GM11168 (cell line): ENCODE results near the gene RFTN1.

Experiments
- in situ Hi-C: fragments of 300-500 bp; cut with MboI; formaldehyde crosslinking; loops from one replicate; pipeline ENCODE4 v1.12.0; 2022; ENCODE audit warnings: low sequenced_read_pairs; ENCODE audit not compliant: unreplicated experiment

RFTN1 gene

DNA sequence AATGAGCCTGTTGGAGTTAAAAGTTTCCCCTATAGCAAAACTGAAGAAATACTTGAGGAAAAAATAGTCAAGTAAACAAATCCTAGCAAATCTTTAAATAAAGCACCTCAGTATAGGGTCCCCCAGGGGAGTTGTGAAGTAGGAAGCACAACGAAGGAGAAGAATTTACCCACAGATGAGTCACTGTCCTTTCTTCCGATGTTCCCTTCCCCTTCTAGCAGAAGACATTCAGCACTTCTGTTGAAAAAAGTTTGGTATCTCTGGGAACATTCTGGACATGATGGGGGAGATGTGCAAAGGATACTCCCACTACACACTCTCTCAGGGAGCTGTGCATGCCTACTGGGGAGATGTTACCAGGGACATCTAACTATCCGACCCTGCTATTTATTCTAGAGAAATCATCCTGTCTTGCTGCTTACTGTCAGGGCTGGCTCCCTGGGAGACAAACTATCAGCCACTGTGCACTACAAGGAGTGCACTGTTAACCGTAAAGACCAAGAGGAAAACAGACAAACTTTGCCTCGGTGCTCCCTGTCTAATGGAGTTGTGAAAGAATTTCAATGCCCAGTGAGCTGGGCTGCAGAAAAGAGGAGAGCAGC is 93.8 kb downstream of the RFTN1 start:
- in situ Hi-C loops, result no loop called here

DNA sequence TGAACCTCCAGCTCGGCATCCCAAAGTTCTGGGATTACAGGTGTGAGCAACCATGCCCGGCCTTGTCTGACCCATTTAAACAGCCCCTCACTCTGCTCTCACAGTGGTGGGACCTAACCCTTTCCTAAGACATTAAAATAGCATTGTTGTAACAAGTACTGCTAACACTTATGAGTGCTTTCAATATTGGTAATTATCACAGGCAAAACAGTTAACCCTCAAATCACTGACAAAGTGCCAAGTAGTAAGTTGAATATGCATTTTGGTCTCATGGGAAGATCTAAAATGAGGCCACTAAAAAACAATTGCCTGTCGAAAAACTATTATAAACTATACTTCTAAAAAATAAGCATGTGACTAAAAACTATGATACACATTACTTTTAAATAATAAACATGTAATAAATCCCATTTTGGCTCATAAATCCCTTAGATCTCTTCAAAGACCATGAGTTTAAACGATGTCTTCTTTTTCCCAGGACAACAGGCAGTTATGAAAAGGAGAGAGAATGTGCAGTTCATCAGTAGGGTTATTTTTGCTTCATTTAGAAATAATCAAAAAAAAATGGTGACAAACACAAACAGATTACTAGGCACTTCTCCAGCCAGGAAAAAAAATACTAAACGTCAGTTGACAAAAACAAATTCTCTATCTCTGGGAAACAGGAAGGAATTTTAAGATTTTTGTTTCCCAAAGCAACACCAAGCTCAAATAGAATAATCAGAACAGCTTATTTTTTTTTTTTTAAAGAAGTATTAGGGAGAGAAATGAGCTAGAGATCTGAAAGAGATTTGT is 95.4 kb downstream of the RFTN1 start:
- in situ Hi-C loops, result no loop called here

DNA sequence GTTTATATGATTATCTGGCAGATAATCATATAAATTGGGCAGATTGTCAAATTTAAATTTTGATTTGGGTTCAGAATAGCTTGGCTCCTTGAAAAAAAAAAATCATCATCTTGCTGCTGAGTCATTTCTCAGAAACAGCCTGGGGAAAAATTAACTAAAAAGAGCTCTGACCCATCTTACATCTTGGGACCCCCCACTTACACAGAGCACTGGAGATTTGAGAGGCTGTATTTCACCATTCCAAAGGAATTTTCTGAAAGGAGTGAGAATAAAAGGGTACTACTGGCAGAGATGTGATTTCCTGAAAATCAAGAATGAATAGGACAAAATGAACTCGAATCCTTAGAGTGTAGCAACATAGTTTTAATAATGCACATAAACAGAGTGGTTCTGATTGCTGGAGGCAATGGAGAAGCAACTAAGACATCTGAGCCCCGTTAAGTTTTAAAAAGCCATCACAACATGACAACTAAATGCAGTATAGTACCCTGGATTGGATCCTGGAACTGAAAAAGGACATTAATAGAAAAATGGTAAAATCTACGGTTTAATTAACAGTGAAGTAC is 97.5 kb downstream of the RFTN1 start:
- in situ Hi-C loops, result no loop called here

DNA sequence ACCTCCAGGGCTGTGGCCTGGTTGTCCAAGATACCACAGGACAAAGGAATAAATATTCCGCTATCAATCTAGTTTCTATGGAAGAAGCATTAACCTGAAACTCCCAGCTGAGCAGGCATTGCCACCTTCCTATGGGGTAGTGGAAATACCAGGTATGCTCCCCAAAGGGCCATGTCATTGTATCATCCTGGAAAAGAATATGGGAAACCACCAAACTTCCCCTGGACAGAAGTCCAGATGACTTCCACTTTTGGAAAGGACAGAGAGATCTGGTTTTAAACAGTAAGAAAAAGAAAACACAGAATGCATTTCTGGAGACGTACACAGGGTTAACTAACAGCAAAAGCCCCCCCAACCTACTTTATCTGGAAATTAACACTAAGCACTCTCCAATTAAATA is 100.2 kb downstream of the RFTN1 start:
- in situ Hi-C loops, result no loop called here

DNA sequence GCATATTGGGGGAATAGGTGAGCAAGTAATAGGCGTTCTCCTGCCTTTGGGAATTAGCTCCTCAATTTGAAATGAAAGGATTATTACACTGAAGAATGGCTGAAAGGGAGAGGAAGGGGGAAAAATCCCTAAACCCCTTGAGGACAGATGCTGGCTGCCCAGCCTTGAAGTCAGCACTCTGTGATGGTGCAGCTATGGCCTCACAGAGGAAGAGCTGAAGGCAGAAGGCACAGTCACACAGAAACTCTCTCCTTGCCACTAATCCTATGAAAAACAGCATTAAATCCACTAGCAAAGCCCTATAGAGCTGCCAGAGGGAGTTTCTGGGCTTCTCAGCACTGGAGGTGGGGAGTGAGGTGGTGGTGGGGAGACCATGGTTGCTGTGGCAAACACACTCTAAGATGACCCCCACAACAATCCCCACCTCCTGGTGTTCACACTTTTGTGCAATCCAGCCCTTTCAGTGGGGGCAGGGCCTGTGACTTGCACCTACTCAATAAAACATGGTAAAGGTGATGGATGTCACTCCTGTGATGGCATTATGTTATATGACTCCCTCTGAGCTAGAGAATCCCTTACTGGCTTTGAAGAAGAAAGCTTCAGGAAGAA is 101.2 kb downstream of the RFTN1 start:
- in situ Hi-C loops, result no loop called here

DNA sequence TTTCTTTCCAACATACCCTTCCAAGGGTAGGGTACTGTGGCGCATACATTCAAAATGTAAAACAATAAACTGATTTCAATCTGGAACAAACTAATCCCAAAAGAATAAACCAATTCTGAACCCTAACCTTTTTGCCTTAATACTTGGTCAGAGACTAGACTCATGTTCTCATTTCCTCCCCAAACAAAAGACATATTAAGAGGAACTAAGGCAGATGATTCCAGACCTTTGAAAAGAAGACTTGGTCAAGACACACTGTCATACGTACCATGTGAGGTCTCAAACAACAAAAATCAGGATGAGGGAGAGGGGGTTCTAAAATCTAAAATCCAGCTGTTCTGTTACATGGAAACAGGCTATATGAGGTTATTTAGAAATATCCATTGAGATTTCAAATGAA is 102.1 kb downstream of the RFTN1 start:
- in situ Hi-C loops, result no loop called here

DNA sequence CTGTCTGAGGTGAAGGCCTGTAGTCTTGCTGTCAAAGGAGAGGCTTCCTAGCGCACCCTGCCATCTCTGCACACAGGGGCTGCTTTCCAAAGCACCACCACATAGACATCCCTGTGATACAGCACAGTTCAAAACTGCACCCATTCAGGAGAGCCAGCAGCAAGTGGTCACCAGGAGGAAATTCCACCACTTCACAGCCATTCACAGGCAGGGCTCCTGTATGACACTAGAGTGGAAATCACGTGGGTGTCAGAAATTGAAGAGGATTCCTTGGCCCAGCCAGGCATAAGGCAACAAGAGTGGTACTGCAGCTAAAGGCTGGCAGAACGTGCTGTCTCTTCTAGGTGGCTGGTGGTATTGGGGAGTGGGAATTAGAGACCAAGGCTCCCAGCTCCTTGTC is 102.8 kb downstream of the RFTN1 start:
- in situ Hi-C loops, result no loop called here

DNA sequence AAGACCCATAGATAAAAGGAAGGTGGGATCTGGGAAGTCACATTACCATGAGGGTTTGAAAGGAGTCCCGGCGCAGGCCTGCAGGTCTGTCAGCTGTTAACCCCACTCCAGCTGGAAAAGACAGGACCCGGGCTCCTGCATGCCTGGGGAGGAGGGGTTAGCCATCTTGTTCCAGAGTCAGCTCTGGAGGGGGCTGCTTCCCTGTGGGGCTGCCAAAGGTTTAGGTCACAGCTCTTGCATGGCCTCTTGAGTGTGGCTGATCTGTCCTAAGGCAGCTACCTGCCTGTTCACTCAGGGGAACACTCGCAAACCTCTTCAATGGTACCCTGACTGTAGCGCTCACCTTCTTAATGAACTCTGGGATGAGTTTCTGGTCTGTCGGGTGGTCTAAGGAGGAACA is 104.5 kb downstream of the RFTN1 start:
- in situ Hi-C loops, result no loop called here

DNA sequence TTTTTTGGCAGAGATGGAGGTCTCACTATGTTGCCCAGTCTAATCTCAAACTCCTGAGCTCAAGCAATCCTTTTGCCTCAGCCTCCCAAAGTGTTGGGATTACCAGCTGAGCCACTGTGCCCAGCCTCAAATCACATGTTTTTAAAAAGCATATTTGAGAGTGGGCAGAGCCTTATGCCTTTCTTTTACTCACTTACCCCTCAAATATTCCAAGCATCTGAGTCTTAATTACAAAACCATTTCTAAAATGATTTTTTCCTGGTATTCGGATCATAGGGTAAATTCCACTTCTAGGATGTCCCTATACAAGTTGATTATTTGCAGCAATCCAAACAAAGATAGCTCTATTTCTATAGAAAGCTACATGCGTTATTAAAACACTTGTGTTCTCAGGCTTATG is 106.1 kb downstream of the RFTN1 start:
- in situ Hi-C loops, result no loop called here

DNA sequence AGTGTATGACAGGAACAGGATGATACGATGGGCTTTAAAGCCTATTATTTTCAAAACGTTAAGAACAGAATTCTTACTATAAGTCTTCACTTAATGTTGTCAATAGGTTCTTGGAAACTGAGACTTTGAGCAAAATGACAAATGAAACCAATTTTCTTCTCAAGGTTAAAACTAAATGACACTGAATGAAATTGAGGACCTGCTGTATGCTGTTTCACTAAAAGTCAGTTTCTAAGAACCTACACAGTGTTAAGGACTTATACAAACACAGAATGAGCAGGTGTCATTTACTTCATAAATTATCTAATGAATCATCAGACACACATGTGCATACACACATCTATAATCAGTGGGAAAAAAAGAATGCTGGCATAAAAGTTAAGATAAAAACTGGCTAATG is 106.9 kb downstream of the RFTN1 start:
- in situ Hi-C loops, result no loop called here

DNA sequence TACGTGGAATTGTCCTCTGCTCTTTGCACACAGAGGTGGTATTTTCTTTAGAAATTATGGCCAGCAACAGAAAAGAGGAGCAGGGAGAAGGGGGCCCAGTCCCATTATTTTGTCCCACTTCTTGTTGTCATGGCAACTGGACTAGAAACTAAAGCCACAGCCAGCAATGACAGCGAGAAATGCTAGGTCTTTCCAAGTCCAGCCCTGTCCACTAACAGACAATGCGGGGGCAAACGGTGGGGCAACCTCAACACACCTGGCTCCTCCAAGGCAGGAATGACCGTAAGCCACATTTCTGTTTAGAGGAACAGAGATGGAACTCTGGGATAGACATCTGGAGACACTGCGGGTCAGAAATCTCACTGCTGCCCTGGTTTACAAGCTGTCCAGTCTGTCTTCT is 107.3 kb downstream of the RFTN1 start:
- in situ Hi-C loops, result no loop called here

DNA sequence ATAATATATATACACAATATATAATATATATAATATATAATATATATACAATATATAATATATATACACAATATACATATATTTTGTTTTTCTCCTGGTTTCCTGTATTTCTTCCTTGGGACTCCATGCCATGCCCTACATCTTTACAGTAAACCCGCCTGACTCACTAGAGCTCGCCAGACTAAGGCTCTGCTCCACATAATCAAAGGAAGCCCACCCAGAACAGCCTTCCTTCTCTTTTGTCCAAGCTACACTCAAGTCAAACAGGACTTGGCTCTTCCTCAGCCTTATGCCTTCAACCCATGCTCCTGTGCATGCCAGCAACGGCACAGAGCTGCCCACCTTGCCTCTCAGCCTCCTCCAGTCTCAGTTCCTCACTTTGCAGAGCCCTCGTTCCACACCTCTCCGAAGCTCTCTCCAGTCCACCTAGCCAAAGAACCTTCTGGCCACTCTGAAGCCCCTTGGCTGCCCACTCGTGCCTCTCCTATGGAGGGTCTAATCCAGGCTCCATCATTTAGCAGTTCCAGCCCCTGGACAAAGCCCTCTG is 109.1 kb downstream of the RFTN1 start:
- in situ Hi-C loops, result no loop called here

DNA sequence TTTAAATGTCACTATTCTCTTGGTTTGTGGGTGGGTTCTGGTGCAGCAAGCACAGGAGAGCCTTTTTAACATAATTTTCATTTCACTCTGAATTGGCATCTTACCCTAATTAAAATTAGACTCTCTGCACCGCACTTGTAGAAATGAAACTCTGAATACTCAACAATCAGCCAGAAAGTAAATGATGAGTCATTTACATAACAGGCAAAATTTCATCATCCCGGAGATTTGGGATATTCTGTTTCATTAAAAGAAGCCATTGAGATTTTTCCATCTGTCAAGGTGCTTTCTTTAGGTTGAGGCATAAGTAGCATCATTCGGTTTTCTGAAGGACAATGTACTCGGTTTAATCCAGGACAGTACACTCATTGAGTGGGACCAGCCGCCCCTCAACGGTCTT is 111.0 kb downstream of the RFTN1 start:
- in situ Hi-C loops, result no loop called here

DNA sequence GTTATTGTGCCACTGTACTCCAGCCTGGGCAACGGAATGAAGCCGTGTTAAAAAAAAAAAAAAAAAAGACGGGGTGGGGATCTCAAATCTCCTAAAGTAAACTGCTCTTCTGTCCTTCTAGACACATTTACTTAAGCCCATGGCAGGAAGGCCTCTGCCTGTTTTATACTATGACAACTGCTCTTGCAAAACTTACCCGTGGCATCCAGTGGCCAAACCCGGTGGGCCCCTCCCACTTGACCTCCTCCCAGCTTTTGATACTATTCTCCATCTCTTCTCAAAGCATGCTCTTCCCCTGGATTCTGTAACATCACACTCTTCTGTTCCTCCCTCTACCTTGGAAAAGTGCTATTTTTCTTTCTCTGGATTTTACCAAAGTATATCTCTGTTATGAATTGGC is 112.2 kb downstream of the RFTN1 start:
- in situ Hi-C loops, result no loop called here

DNA sequence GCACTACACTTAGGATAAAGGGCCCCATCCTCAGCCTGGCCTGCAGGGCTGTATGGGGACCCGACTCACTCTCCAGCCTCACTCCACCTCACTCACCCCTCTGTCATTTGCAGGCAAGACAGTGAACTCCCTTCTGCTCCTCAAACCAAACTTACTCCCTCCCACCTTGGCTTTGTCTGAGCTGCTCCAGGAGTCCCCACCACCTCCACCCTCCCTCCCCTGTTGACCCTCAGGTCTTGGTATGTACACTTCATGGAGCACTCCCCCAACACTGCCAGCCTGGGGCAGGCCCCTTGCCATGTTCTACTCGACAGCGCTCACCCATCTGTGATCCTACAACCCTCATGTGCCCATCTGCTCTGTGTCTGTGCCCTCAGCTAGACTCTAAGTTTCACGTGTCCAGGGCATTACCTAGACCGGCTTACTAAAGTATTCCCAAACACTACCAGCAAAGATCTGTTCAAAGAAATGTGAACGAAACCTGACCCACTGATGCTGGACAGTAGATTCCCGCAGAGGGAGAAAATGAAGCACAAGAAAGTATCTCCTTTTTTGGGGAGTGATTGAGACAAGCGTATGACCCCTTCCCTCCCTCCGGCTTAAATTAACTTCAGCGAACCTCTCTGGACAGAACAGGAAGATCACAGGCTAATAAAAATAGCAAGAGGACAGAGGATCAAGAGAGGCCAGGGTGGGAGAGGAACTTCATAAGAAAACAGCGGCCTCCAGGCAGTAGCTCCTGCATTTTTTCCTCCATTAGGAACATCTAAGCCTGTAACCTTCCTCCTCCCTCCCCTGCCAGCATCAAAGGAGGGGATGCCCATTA is 113.2 kb downstream of the RFTN1 start:
- in situ Hi-C loops, result no loop called here

DNA sequence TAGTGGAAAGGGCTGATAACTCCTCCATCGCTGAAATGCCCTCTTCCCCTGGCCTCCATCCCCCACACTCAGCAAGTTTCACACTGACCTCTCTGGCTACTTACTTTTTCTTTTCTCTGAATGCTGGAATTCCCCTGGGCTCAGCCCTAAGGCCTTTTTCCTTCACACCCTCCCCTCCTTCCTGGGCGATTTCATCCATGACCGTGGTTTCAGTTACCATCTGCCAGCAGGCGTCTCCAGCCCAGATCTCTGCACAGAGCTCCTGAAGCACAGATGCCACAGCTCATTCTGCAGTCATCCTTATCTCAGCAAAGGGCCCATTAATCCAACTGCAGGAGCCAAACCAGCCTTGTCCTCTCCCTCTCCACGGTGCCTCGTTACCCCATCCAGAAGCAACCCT is 114.0 kb downstream of the RFTN1 start:
- in situ Hi-C loops, result no loop called here

DNA sequence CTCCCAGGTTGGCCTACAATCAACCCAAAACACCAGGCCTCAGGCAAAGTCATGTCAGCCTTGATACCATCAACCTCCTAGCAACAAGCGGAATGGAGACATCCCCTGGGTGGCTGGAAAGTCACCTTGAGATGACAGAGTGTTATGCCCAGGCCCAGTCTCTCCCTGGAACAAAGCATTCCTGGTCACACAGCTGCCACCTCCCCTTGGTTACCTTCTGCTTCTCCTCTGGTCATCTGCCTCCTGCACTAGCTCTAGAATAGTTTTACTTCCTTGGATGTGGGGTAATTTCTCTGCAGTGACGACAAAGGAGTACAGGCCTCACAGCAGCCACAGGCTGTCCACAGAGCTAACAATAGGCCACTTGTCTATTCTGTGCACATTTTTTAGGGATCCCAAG is 114.9 kb downstream of the RFTN1 start:
- in situ Hi-C loops, result no loop called here

DNA sequence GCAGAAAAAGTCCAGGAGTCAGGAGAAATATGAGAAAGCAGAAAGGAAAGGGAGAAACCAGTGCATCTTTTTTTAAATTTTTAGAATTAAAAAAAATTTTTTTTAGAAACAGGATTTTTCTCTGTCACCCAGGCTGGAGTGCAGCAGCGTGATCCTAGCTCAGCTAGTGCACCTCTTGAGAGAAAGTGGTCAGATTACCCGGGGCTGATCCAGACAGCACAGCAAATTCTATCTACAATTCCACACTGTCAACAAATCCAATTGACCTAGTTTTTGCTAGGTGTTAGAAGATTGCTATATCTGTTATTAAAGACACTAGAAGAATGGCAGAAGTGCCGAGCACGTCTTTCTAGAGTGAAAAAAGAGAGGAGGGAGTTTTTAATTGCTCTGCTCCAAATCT is 117.3 kb downstream of the RFTN1 start:
- in situ Hi-C loops, result no loop called here

DNA sequence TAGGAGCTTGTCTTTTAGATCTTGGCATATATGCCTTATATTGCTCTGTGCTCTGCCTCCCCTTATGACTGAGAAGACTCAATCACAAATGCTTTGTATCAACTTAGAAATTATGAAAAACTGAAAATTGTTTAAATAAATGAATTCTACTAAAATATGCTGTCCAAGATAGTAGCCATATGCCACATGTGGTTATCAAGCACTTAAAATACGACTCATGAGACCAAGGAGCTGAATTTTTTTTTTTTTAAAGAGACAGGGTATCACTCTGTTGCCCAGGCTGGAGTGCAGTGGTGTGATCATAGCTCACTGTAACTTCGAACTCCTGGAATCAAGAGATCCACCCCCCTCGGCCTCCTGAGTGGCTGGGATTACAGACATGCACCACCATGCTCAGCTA is 118.3 kb downstream of the RFTN1 start:
- in situ Hi-C loops, result no loop called here

DNA sequence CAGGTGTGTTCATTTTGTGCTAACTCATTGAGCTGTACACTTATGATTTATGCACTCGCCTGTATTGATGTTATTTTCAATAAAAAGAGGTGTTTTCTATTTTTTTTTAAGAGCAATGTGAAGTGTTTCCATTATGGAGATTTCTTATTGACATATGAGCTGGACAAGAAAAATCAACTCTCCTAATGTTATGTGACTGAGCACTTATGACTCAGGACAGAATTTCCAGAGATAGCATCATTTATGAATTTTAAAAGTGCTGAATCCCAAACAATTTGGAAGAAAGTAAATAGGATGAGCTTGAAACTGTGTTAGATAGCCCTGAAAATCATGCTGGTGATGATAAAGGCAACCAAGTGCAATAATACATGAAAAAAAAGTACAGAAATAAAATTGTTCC is 118.9 kb downstream of the RFTN1 start:
- in situ Hi-C loops, result no loop called here
